Neural progenitor cell (in vitro differentiated cells): Measurements from ENCODE around the gene PNMA8C.

Source experiments
- EZH2 ChIP-seq: fragments of 200-600 bp; sonication (generic); IDR thresholded peaks from 2 replicates; pipeline ENCODE4 v1.6.1; 2017; ENCODE audit warnings: antibody characterized with exemption, mild to moderate bottlenecking, moderate library complexity
- EZH2phosphoT487 ChIP-seq: fragments of 200-600 bp; sonication (generic); IDR thresholded peaks from 2 replicates; pipeline ENCODE4 v1.6.1; 2017; ENCODE audit warnings: antibody characterized with exemption
- TF ChIP-seq, protein P1 (sequence below): fragments of 200-600 bp; sonication (generic); IDR thresholded peaks from 2 replicates; pipeline ENCODE4 v1.5.1; 2017; ENCODE audit warnings: antibody characterized with exemption, mild to moderate bottlenecking

- TF ChIP-seq, protein P1, sequence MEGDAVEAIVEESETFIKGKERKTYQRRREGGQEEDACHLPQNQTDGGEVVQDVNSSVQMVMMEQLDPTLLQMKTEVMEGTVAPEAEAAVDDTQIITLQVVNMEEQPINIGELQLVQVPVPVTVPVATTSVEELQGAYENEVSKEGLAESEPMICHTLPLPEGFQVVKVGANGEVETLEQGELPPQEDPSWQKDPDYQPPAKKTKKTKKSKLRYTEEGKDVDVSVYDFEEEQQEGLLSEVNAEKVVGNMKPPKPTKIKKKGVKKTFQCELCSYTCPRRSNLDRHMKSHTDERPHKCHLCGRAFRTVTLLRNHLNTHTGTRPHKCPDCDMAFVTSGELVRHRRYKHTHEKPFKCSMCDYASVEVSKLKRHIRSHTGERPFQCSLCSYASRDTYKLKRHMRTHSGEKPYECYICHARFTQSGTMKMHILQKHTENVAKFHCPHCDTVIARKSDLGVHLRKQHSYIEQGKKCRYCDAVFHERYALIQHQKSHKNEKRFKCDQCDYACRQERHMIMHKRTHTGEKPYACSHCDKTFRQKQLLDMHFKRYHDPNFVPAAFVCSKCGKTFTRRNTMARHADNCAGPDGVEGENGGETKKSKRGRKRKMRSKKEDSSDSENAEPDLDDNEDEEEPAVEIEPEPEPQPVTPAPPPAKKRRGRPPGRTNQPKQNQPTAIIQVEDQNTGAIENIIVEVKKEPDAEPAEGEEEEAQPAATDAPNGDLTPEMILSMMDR, result no peak
- TF ChIP-seq EZH2 (no peak), EZH2phosphoT487 (no peak)
Measured at GRCh38 chr19:46448601-46449000, 19.9 kb upstream of the PNMA8C start.
